IMR-90 (cell line): ENCODE measurements around the gene RPS6KL1.

Experiments used
- BHLHE40 ChIP-seq: fragments of 150-350 bp; IDR thresholded peaks from 2 replicates; pipeline ENCODE4 v1.6.1; 2016; ENCODE audit warnings: mild to moderate bottlenecking, low read depth, low read length
- CEBPB ChIP-seq: IDR thresholded peaks from 2 replicates; pipeline ENCODE4 v1.6.1; 2012; ENCODE audit warnings: low read depth, low read length, improper control_type of control experiment
- FOS ChIP-seq: fragments of 150-350 bp; IDR thresholded peaks from 2 replicates; pipeline ENCODE4 v1.6.1; 2016; ENCODE audit warnings: low read depth, low read length
- POLR2A ChIP-seq: IDR thresholded peaks from 2 replicates; pipeline ENCODE4 v1.6.1; 2012; ENCODE audit warnings: mild to moderate bottlenecking, low read depth, low read length
- RAD21 ChIP-seq: IDR thresholded peaks from 2 replicates; pipeline ENCODE4 v1.6.1; 2012; ENCODE audit warnings: low read length, improper control_type of control experiment
- RCOR1 ChIP-seq: IDR thresholded peaks from 2 replicates; pipeline ENCODE4 v1.6.1; 2012; ENCODE audit warnings: mild to moderate bottlenecking, low read length, improper control_type of control experiment; ENCODE audit not compliant: insufficient replicate concordance
- RFX5 ChIP-seq: IDR thresholded peaks from 2 replicates; pipeline ENCODE4 v1.8.0; 2012; ENCODE audit warnings: low read depth, mild to moderate bottlenecking, low read length, moderate library complexity
- TF ChIP-seq, protein P1 (sequence below): conservative IDR thresholded peaks from 2 replicates; pipeline ENCODE4 v1.5.1; 2012; ENCODE audit warnings: mild to moderate bottlenecking, low read depth, low read length, improper control_type of control experiment
- TF ChIP-seq, protein P2 (sequence below): fragments of 150-350 bp; IDR thresholded peaks from 2 replicates; pipeline ENCODE4 v1.6.1; 2017; ENCODE audit warnings: mild to moderate bottlenecking, antibody characterized with exemption, low read length, low read depth

GRCh38 chr14:74920281-74920680 is 2.8 kb downstream of the RPS6KL1 start:
- TF ChIP-seq POLR2A: no peak
- no peak for TF ChIP-seq BHLHE40
- TF ChIP-seq, protein P1, sequence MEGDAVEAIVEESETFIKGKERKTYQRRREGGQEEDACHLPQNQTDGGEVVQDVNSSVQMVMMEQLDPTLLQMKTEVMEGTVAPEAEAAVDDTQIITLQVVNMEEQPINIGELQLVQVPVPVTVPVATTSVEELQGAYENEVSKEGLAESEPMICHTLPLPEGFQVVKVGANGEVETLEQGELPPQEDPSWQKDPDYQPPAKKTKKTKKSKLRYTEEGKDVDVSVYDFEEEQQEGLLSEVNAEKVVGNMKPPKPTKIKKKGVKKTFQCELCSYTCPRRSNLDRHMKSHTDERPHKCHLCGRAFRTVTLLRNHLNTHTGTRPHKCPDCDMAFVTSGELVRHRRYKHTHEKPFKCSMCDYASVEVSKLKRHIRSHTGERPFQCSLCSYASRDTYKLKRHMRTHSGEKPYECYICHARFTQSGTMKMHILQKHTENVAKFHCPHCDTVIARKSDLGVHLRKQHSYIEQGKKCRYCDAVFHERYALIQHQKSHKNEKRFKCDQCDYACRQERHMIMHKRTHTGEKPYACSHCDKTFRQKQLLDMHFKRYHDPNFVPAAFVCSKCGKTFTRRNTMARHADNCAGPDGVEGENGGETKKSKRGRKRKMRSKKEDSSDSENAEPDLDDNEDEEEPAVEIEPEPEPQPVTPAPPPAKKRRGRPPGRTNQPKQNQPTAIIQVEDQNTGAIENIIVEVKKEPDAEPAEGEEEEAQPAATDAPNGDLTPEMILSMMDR: no peak
- no peak for TF ChIP-seq RAD21
- no peak for TF ChIP-seq CEBPB
- TF ChIP-seq RFX5: no peak
- no peak for TF ChIP-seq RCOR1
- TF ChIP-seq, protein P2, sequence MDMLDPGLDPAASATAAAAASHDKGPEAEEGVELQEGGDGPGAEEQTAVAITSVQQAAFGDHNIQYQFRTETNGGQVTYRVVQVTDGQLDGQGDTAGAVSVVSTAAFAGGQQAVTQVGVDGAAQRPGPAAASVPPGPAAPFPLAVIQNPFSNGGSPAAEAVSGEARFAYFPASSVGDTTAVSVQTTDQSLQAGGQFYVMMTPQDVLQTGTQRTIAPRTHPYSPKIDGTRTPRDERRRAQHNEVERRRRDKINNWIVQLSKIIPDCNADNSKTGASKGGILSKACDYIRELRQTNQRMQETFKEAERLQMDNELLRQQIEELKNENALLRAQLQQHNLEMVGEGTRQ: no peak
- TF ChIP-seq FOS: no peak
